AG09309 (cell line): Measurements from ENCODE around the gene HOXA4.

ENCODE experiments used
- DNase-seq: peaks from one replicate; pipeline ENCODE4 v3.0.0-alpha.2; 2010; ENCODE audit warnings: low read depth
- H3K4me3 ChIP-seq: 2 replicates; pipeline ENCODE4 v1.5.1; 2011; ENCODE audit warnings: mild to moderate bottlenecking, low read depth, low read length, moderate library complexity; ENCODE audit not compliant: control insufficient read depth
- TF ChIP-seq, protein P1 (sequence below): IDR thresholded peaks from 2 replicates; pipeline ENCODE4 v1.5.1; 2011; ENCODE audit warnings: mild to moderate bottlenecking, low read depth, low read length, inconsistent platforms; ENCODE audit not compliant: insufficient read depth, control insufficient read depth; ENCODE audit errors: missing control alignments

HOXA4 gene

DNA sequence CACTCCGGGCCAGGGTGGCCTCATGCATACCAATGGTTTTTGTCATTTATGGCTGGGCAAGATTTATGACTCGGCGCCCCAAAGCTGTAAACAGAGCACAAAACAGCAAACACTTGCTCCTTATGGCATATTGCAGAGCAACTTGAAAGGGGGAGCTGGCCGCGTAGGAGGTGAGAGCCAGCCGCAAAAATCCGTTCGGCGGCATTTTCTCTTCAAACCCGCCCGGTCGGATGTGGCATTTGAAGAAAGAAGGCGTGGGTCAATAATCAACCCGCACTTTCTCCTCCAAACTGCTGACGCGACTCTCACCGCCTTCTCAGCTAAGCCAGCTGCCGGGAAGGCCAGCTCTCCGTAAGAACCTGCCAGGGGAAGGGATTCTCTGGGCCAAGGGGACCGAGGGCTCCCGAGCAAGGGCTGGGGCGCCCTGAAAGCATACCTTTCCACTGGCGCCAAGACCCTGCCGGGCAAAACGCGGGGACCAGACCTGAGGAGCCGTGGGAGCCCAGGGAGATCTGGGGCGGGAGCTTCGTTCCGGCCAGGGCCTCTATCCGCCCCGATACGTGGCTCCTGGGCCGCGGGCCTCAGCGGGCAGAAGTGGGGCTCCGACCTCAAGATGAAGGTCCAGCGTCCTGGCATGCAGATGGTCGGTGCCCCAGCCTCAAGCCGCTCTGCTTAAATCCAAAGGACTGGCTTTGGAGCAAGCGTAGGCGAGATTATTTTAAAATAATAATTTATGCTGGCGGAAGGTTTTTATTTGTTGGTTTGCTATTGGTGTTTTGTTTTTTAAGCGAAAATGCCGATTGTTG is 15.1 kb downstream of the HOXA4 start:
- H3K4me3 ChIP-seq = no peak overlapping the region
- no peak for DNase-seq
- TF ChIP-seq, protein P1, sequence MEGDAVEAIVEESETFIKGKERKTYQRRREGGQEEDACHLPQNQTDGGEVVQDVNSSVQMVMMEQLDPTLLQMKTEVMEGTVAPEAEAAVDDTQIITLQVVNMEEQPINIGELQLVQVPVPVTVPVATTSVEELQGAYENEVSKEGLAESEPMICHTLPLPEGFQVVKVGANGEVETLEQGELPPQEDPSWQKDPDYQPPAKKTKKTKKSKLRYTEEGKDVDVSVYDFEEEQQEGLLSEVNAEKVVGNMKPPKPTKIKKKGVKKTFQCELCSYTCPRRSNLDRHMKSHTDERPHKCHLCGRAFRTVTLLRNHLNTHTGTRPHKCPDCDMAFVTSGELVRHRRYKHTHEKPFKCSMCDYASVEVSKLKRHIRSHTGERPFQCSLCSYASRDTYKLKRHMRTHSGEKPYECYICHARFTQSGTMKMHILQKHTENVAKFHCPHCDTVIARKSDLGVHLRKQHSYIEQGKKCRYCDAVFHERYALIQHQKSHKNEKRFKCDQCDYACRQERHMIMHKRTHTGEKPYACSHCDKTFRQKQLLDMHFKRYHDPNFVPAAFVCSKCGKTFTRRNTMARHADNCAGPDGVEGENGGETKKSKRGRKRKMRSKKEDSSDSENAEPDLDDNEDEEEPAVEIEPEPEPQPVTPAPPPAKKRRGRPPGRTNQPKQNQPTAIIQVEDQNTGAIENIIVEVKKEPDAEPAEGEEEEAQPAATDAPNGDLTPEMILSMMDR = no peak

DNA sequence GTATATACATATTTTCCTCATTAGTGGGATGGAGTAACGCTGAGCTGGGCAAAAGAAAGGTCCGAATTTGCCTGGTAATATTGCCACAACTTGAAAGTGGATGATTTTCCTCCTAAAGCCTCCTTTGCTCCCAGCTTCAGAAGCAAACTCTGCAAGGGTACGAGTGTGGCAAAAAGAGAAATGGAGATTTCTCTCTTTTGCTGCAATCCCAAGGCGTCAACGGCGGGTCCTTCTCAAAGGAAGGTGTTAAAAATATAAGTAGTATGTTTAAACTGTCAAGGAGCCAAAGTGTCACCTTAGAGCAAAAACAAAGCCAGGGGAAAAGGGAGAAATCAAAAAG is 15.7 kb downstream of the HOXA4 start:
- no peak overlapping the region for H3K4me3 ChIP-seq
- TF ChIP-seq, protein P1 = no peak
- no peak for DNase-seq

DNA sequence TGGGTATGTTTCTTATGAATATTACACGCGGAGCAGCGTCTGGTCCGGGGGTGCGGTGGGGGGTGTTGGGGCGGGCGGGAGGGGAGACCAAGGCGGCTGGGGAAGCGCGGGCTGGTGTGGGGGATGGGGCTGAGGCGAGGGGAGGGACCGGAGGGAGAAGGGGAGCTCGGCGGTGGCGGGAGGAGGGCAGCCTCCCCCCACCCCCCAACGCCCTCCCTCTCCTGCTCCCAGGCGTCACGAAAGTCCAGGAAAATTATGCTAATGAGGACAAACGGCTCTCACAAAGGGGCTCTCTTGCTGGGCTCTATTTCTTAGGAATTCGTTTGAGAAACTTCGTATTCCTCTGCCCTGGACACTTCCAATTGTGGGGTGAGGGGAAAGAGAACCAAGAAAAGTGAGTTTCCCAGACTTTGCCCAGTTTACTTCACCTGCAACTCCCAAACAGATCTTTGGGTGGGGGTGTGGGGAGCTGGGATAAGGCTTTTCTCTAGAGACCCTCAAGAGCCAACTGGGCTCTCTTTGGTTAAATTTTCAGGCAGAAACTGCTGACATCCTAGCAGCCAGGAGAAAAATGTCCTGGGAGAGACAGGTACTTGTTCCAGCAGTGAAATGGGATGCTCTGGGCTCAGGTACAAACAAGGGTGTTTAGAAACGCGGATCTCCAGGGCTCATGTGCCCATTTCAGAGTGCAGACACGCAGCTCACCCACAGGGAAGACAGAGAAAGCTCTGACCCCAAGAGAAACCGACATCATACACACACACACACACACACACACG is 16.4 kb downstream of the HOXA4 start:
- TF ChIP-seq, protein P1 = no peak
- H3K4me3 ChIP-seq = no peak overlapping the region
- no peak for DNase-seq

DNA sequence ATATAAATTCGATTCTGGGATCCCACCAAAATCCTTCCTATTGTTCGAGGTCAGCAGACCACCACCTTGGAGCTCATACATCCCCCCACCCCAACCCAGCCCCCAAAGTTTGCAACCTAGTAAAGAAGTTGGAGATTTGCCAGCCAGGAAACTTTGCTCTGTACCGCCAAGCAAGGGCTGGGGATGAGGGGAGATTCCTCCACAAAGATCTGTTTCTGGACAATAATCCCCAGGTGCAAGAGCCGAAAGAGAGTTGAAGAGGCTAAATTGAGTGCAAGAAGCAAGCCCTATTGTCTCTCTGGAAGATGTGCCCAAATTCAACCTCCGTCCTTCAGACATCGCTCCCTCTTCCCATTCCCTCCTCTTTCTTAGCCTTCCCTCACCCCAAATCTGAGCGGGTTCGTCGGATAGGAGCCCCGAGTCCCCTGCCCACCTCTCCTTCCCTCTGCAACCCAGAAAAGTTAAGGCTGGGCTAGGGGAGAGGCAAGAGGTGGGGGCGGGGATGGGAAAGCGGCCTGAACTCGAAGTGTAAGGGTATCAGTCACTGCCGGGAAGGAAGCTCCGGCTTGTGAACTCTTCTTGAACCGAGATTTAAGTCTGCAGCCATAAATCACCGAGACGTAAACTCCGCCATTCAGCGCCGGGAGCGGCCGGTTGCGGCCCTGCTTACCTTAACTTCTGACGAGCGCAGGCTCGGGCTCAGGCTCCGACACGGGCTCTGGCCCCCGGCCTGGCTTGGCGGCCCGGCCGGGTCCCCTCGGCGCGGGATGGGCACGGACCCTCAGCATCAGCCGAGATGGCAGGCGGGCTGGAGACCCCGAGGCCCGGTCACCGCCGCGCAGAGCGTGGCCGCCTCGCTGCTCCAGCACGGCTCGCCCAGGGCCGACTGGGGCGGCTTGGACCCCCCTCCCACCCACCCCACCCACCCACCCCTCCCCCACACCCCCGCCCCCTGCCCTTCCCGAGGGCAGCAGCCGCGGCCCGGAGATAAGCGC is 17.3 kb downstream of the HOXA4 start:
- TF ChIP-seq, protein P1 = no peak
- no peak for DNase-seq

DNA sequence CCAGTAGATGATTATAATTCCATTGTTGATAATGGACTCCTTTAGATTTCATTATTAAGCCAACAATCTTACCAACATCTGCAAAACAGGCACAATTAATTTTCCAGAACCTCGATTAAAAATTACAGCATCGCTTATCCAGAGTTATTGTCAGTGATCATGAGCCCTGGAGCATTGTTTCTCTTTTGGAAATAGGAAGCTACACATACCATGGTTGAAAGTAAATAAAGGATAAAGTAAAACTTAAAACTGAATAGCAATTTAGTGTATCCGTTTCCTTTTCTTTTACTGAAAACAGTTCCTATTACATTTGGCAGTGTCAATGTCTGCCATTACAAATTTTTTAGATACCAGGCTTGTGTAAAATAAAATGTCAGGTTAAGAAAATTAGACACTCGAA is 18.2 kb downstream of the HOXA4 start:
- TF ChIP-seq, protein P1 = no peak
- no peak for DNase-seq
- H3K4me3 ChIP-seq = no peak overlapping the region

More for the DNA sequence above, 17.3 kb downstream of the HOXA4 start:
- H3K4me3 ChIP-seq = no peak overlapping the region

DNA sequence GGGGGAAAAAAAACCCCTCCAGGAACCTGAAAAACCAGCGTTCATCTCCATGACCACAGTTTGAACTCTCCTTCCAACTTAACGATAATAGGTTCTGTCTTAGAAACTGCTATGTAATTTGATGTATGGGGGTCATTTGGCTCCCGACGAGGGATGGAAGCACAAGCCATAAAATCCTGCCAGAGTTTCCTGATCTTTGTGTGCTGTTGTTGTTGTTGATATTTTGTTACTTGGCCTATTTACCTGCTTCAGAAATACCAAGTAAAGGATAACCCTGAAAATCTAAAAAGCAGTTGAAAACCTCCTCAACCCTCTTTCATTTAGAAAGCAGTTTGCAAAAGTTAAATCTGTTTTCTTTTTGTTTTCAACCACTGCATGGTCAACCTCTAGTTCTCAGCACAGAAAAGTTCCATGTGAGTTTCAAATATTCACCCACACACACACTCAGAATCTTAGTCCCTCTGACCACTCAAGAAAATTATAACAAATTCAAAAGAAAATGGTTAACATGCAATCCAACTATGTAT is 18.7 kb downstream of the HOXA4 start:
- no peak for DNase-seq
- H3K4me3 ChIP-seq = no peak overlapping the region
- TF ChIP-seq, protein P1 = no peak
